Endothelial cell (in vitro differentiated cells): ENCODE data around the gene RSRC1. TPM values are rescaled to one million over a fixed set of nuclear protein-coding genes. Genes with fewer than 3 reads are reported as not detected.

Experiments
- DNase-seq: peaks from one replicate; pipeline ENCODE4 v3.0.0; 2021; ENCODE audit warnings: low spot score
- H3K27ac Mint-ChIP-seq: one replicate; pipeline ENCODE4 v1.8.0; 2021; ENCODE audit warnings: mixed read lengths, inconsistent platforms; ENCODE audit not compliant: unreplicated experiment
- H3K27me3 Mint-ChIP-seq: one replicate; pipeline ENCODE4 v1.8.0; 2021; ENCODE audit warnings: mild to moderate bottlenecking, moderate library complexity, mixed read lengths, inconsistent platforms; ENCODE audit not compliant: unreplicated experiment
- H3K36me3 Mint-ChIP-seq: one replicate; pipeline ENCODE4 v1.8.0; 2021; ENCODE audit warnings: mild to moderate bottlenecking, low read depth, mixed read lengths, inconsistent platforms; ENCODE audit not compliant: unreplicated experiment
- H3K4me1 Mint-ChIP-seq: one replicate; pipeline ENCODE4 v1.8.0; 2021; ENCODE audit warnings: mild to moderate bottlenecking, mixed read lengths, inconsistent platforms; ENCODE audit not compliant: unreplicated experiment
- H3K4me3 Mint-ChIP-seq: one replicate; pipeline ENCODE4 v1.8.0; 2021; ENCODE audit warnings: mild to moderate bottlenecking, mixed read lengths, inconsistent platforms; ENCODE audit not compliant: unreplicated experiment
- H3K9me3 Mint-ChIP-seq: one replicate; pipeline ENCODE4 v1.8.0; 2021; ENCODE audit warnings: mixed read lengths, inconsistent platforms; ENCODE audit not compliant: unreplicated experiment
- total RNA-seq: library from RNA; stranded (reverse); fragmentation: NEBNext Ultra II Directional; extraction: Animal tissue kit (Norgen Biotek cat#: 25700); gene quantifications from one replicate; pipeline ENCODE4 v1.2.1, GENCODE V29; 2021; ENCODE audit not compliant: unreplicated experiment
- TF ChIP-seq, protein P1 (sequence below): fragments of 200-600 bp; sonication (generic); IDR thresholded peaks from one replicate; pipeline ENCODE4 v1.5.0; 2021; ENCODE audit warnings: antibody characterized with exemption; ENCODE audit not compliant: unreplicated experiment

RSRC1 gene
- total RNA-seq, 1 donor from 2014 or later: 24.7 TPM

DNA sequence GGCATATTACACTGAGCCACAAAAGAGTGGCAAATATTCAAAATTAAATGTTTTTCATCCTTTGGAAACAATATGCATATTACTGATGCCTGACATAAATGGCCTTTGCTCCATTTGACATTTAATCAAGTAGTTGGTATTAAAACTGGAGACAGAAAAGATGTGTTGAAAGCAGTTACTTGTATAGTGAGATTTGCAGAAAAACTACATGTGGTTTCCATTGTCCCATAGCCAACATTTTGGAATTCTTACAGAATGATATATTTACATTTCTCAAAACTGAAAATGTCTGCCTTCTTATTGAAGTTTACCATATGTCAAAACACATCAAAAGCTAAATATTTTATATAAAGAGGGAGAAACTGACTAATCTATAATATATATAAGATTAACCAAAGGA, 25.2 kb upstream of the RSRC1 start:
- H3K4me1 Mint-ChIP-seq: no peaks in the 10 kb centered on the region
- no peaks in the 10 kb centered on the region for H3K36me3 Mint-ChIP-seq
- H3K27me3 Mint-ChIP-seq: peaks cover 4% of the 10 kb centered on the region

DNA sequence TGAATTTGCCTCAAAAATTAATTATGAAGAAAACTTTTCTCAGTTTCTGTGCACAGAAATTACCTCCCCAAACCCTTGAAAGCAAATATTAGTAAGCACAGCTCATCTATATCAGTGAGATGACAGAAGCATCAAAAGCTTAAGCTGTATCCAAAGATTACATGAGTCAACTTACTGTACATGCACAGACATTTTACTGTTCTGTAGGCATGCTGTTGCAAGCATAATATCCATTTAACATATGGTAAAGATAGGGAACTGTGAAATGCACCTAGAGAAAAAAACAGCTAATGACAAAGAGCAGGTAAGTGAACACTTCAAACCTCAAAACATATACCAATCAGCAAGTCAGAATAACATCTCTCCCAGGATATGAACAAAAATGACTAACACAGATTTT, 24.5 kb upstream of the RSRC1 start:
- Mint-ChIP-seq H3K27me3 (peaks cover 4% of the 10 kb centered on the region), H3K9me3 (no peaks in the 10 kb centered on the region), H3K27ac (no peak overlapping the region), H3K36me3 (no peaks in the 10 kb centered on the region), H3K4me3 (no peak overlapping the region), H3K4me1 (no peaks in the 10 kb centered on the region)
- TF ChIP-seq, protein P1, sequence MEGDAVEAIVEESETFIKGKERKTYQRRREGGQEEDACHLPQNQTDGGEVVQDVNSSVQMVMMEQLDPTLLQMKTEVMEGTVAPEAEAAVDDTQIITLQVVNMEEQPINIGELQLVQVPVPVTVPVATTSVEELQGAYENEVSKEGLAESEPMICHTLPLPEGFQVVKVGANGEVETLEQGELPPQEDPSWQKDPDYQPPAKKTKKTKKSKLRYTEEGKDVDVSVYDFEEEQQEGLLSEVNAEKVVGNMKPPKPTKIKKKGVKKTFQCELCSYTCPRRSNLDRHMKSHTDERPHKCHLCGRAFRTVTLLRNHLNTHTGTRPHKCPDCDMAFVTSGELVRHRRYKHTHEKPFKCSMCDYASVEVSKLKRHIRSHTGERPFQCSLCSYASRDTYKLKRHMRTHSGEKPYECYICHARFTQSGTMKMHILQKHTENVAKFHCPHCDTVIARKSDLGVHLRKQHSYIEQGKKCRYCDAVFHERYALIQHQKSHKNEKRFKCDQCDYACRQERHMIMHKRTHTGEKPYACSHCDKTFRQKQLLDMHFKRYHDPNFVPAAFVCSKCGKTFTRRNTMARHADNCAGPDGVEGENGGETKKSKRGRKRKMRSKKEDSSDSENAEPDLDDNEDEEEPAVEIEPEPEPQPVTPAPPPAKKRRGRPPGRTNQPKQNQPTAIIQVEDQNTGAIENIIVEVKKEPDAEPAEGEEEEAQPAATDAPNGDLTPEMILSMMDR: no peak
- no peak for DNase-seq

More for the DNA sequence above, 25.2 kb upstream of the RSRC1 start:
- no peak for DNase-seq
- TF ChIP-seq, protein P1: no peak
- no peak overlapping the region for H3K4me3 Mint-ChIP-seq
- no peak overlapping the region for H3K27ac Mint-ChIP-seq
- no peaks in the 10 kb centered on the region for H3K9me3 Mint-ChIP-seq

DNA sequence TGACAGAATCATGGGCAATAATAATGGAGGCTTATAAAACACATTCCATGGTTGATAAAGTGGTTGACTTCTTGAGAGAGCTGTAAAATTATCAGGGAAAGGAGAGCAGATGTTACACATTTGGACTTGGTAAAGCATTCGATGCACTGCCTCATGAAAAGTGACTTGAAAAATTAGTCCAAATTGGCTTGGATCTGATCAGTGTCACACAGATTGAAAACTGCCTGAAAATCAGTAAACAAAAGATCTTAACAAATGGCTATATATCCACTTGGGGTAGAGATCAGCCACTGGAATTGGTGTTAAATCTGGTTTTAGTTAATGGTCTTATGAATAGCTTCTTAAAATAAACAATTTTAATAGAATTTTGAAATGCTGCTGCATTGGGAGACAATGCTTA, 24.0 kb upstream of the RSRC1 start:
- TF ChIP-seq, protein P1: no peak
- H3K27ac Mint-ChIP-seq: no peak overlapping the region
- no peak overlapping the region for H3K4me3 Mint-ChIP-seq
- DNase-seq: no peak
- no peaks in the 10 kb centered on the region for H3K4me1 Mint-ChIP-seq
- peaks cover 2% of the 10 kb centered on the region for H3K27me3 Mint-ChIP-seq
- H3K36me3 Mint-ChIP-seq: no peaks in the 10 kb centered on the region
- no peaks in the 10 kb centered on the region for H3K9me3 Mint-ChIP-seq

DNA sequence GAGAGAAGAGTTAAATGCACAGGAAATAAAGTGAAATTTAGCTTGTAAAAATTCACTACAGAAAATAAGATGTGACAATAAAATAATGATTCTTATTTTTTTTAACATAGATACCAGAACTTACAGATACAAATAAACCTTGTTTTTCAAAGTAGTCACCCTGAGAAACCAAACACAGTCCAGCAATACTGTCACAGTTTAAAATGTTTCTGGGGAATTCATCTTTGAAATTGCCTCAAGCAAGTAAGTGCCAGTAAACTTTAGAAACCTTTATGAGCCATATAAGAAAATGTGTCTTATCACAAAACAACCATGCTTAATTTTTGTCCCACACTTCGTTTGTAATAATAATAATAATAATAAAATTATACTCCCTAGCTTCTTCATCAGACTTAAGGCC, 23.5 kb upstream of the RSRC1 start:
- no peaks in the 10 kb centered on the region for H3K4me1 Mint-ChIP-seq
- no peaks in the 10 kb centered on the region for H3K36me3 Mint-ChIP-seq
- no peak for DNase-seq
- H3K4me3 Mint-ChIP-seq: no peak overlapping the region
- TF ChIP-seq, protein P1: no peak
- H3K9me3 Mint-ChIP-seq: no peaks in the 10 kb centered on the region
- no peak overlapping the region for H3K27ac Mint-ChIP-seq
- peaks cover 2% of the 10 kb centered on the region for H3K27me3 Mint-ChIP-seq

DNA sequence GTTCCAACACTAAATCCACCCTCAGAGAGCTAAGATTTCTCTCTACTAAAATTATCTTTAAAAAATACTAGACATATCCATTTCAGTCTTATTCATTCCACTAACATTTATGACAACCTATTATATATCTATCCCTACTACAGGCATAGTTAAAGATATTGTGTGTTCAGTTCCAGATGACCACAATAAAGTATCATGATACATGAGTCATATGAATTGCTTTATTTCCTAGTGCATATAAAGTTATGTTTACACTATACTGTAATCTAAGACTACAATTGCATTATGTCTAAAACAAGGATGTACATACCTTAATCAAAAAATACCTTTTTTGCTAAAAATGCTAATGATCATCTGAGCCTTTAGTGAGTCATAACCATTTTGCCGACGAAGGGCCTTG, 23.1 kb upstream of the RSRC1 start:
- Mint-ChIP-seq H3K27ac (no peak overlapping the region), H3K4me1 (no peaks in the 10 kb centered on the region), H3K27me3 (peaks cover 2% of the 10 kb centered on the region), H3K4me3 (no peak overlapping the region), H3K36me3 (no peaks in the 10 kb centered on the region), H3K9me3 (no peaks in the 10 kb centered on the region)
- TF ChIP-seq, protein P1: no peak
- no peak for DNase-seq
